ENCODE results near the gene OXCT1.
A peak's percentile ranks its signal among the peaks of the same experiment; 100 is the strongest.
"Not testable (repeated sequence)": the region's sequence is repeated elsewhere in the genome, so short reads cannot be mapped to it uniquely, and the experiment has no call there.

The OXCT1 gene

DNA sequence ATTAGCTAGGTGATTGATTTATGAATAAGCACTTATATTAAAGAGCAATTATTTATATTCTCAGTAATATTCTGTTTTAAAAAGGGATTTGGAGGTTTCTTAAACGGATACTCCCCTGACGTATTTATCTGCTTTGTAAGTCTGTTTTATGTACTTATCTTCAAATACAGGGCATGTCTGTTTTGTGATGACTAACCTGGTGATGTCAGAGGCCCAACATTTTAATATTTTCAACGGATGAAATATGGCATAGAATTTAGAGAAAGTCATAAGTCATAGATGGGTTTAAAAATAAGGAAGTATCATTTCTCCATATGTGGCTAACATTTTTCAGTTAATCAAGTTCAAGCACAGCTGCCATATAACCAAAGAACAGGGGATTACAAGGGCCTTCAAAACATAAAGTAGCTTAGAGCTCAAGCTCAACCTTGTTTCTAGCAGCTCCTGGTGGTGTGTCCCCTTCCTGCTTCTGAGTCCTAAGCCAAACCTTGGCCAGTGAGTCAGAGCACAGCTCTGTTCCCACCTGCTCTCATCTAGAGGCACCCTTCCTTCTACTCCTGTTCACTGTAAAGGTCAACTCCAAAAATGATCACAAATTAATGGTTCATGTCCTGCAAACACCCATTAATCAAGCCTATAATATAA lies 131.4 kb downstream of the OXCT1 start:
- no peaks in the 10 kb centered on the region for H3K79me1 ChIP-seq (ENCODE audit: low read length)
- no peak overlapping the region for H2BK5ac ChIP-seq (ENCODE audit: low read depth, low read length, poor library complexity)
- H2AK5ac ChIP-seq (ENCODE audit: low read length) = no peak overlapping the region
- no peaks in the 10 kb centered on the region for H3K4me1 ChIP-seq (ENCODE audit: control insufficient read depth in 1 of 2, insufficient read depth in 2 of 2, low read length in 2 of 2)
- H3K9ac ChIP-seq (ENCODE audit: low read length) = no peak overlapping the region
- no peak overlapping the region for H3K14ac ChIP-seq (ENCODE audit: low read length)
- H4K12ac ChIP-seq (ENCODE audit: low read depth, low read length) = no peak overlapping the region
- WGBS (ENCODE audit: extremely low coverage, insufficient coverage, insufficient read length) = no CpG with 5 or more reads among the region's 3 CpGs
- H2BK12ac ChIP-seq (ENCODE audit: low read length) = no peak overlapping the region
- H3K79me2 ChIP-seq (ENCODE audit: control insufficient read depth, insufficient read depth, low read length, poor library complexity) = no peaks in the 10 kb centered on the region
- DNase-seq = no peak
- no peaks in the 10 kb centered on the region for H3K9me3 ChIP-seq (ENCODE audit: insufficient read depth, low read depth, low read length)
- no peak overlapping the region for H3K4me2 ChIP-seq (ENCODE audit: low read length)
- no peak overlapping the region for H3K23ac ChIP-seq (ENCODE audit: low read length)
- no peak overlapping the region for H2AFZ ChIP-seq (ENCODE audit: insufficient read depth, low read length, poor library complexity)
- no peak overlapping the region for H3K4me3 ChIP-seq (ENCODE audit: low read depth, low read length)
- no peak overlapping the region for H2BK120ac ChIP-seq (ENCODE audit: insufficient read depth, low read length, poor library complexity)
- no peak overlapping the region for H3K4ac ChIP-seq (ENCODE audit: low read depth, low read length)
- no peaks in the 10 kb centered on the region for H3K27me3 ChIP-seq (ENCODE audit: insufficient read depth, low read length)
- no peak overlapping the region for H3K27ac ChIP-seq (ENCODE audit: low read depth, low read length)
- H3K18ac ChIP-seq (ENCODE audit: low read length) = no peak overlapping the region
- H3K36me3 ChIP-seq (ENCODE audit: control insufficient read depth in 1 of 2, insufficient read depth in 2 of 2, low read length in 2 of 2) = no peaks in the 10 kb centered on the region
- no peak overlapping the region for H4K8ac ChIP-seq (ENCODE audit: low read depth, low read length)
- H4K91ac ChIP-seq (ENCODE audit: low read depth, low read length) = no peak overlapping the region

GRCh38 chr5:41736641-41737040 lies 133.6 kb downstream of the OXCT1 start:
- H2BK12ac ChIP-seq (ENCODE audit: low read length) = no peak overlapping the region
- H3K79me1 ChIP-seq (ENCODE audit: low read length) = no peaks in the 10 kb centered on the region
- H3K18ac ChIP-seq (ENCODE audit: low read length) = no peak overlapping the region

GRCh38 chr5:41735213-41735612 lies 135.0 kb downstream of the OXCT1 start:
- Histone ChIP-seq H4K91ac (ENCODE audit: low read depth, low read length) (no peak overlapping the region), H2BK5ac (ENCODE audit: low read depth, low read length, poor library complexity) (no peak overlapping the region), H3K9ac (ENCODE audit: low read length) (no peak overlapping the region), H2AK5ac (ENCODE audit: low read length) (no peak overlapping the region), H3K36me3 (ENCODE audit: control insufficient read depth in 1 of 2, insufficient read depth in 2 of 2, low read length in 2 of 2) (no peaks in the 10 kb centered on the region), H2BK120ac (ENCODE audit: insufficient read depth, low read length, poor library complexity) (no peak overlapping the region), H2AFZ (ENCODE audit: insufficient read depth, low read length, poor library complexity) (no peak overlapping the region), H3K23ac (ENCODE audit: low read length) (no peak overlapping the region), H3K27ac (ENCODE audit: low read depth, low read length) (no peak overlapping the region), H3K18ac (ENCODE audit: low read length) (no peak overlapping the region), H3K4me3 (ENCODE audit: low read depth, low read length) (no peak overlapping the region), H3K9me3 (ENCODE audit: insufficient read depth, low read depth, low read length) (no peaks in the 10 kb centered on the region), H3K14ac (ENCODE audit: low read length) (no peak overlapping the region), H3K27me3 (ENCODE audit: insufficient read depth, low read length) (no peaks in the 10 kb centered on the region), H3K4ac (ENCODE audit: low read depth, low read length) (no peak overlapping the region), H3K79me1 (ENCODE audit: low read length) (no peaks in the 10 kb centered on the region), H2BK12ac (ENCODE audit: low read length) (no peak overlapping the region), H3K4me1 (ENCODE audit: control insufficient read depth in 1 of 2, insufficient read depth in 2 of 2, low read length in 2 of 2) (no peaks in the 10 kb centered on the region), H4K8ac (ENCODE audit: low read depth, low read length) (no peak overlapping the region), H4K12ac (ENCODE audit: low read depth, low read length) (no peak overlapping the region), H3K4me2 (ENCODE audit: low read length) (no peak overlapping the region), H3K79me2 (ENCODE audit: control insufficient read depth, insufficient read depth, low read length, poor library complexity) (no peaks in the 10 kb centered on the region)
- no peak for DNase-seq

More at GRCh38 chr5:41736641-41737040, 133.6 kb downstream of the OXCT1 start:
- no peak overlapping the region for H2BK120ac ChIP-seq (ENCODE audit: insufficient read depth, low read length, poor library complexity)
- no peak overlapping the region for H4K8ac ChIP-seq (ENCODE audit: low read depth, low read length)
- H3K23ac ChIP-seq (ENCODE audit: low read length) = no peak overlapping the region
- no peaks in the 10 kb centered on the region for H3K79me2 ChIP-seq (ENCODE audit: control insufficient read depth, insufficient read depth, low read length, poor library complexity)
- H3K9ac ChIP-seq (ENCODE audit: low read length) = no peak overlapping the region
- H3K4me3 ChIP-seq (ENCODE audit: low read depth, low read length) = no peak overlapping the region
- no peaks in the 10 kb centered on the region for H3K27me3 ChIP-seq (ENCODE audit: insufficient read depth, low read length)
- H3K4ac ChIP-seq (ENCODE audit: low read depth, low read length) = no peak overlapping the region
- H3K36me3 ChIP-seq (ENCODE audit: control insufficient read depth in 1 of 2, insufficient read depth in 2 of 2, low read length in 2 of 2) = no peaks in the 10 kb centered on the region
- H2AK5ac ChIP-seq (ENCODE audit: low read length) = no peak overlapping the region
- no peak overlapping the region for H2AFZ ChIP-seq (ENCODE audit: insufficient read depth, low read length, poor library complexity)
- H4K12ac ChIP-seq (ENCODE audit: low read depth, low read length) = no peak overlapping the region
- no peak overlapping the region for H3K4me2 ChIP-seq (ENCODE audit: low read length)
- H3K9me3 ChIP-seq (ENCODE audit: insufficient read depth, low read depth, low read length) = no peaks in the 10 kb centered on the region
- DNase-seq = peak in 1 of 2 donors; percentile 53
- H3K4me1 ChIP-seq (ENCODE audit: control insufficient read depth in 1 of 2, insufficient read depth in 2 of 2, low read length in 2 of 2) = no peaks in the 10 kb centered on the region
- H2BK5ac ChIP-seq (ENCODE audit: low read depth, low read length, poor library complexity) = no peak overlapping the region
- H4K91ac ChIP-seq (ENCODE audit: low read depth, low read length) = no peak overlapping the region
- H3K14ac ChIP-seq (ENCODE audit: low read length) = no peak overlapping the region
- H3K27ac ChIP-seq (ENCODE audit: low read depth, low read length) = no peak overlapping the region

- not testable (repeated sequence) for DNase-seq; H3K18ac ChIP-seq (ENCODE audit: low read length); H2BK120ac ChIP-seq (ENCODE audit: insufficient read depth, low read length, poor library complexity); H4K8ac ChIP-seq (ENCODE audit: low read depth, low read length); H3K14ac ChIP-seq (ENCODE audit: low read length); H3K23ac ChIP-seq (ENCODE audit: low read length); H3K4me3 ChIP-seq (ENCODE audit: low read depth, low read length); H3K36me3 ChIP-seq (ENCODE audit: control insufficient read depth in 1 of 2, insufficient read depth in 2 of 2, low read length in 2 of 2); H3K9ac ChIP-seq (ENCODE audit: low read length); H2BK5ac ChIP-seq (ENCODE audit: low read depth, low read length, poor library complexity); H3K79me2 ChIP-seq (ENCODE audit: control insufficient read depth, insufficient read depth, low read length, poor library complexity); H4K12ac ChIP-seq (ENCODE audit: low read depth, low read length); H2BK12ac ChIP-seq (ENCODE audit: low read length); H2AFZ ChIP-seq (ENCODE audit: insufficient read depth, low read length, poor library complexity); H3K27me3 ChIP-seq (ENCODE audit: insufficient read depth, low read length); H3K4ac ChIP-seq (ENCODE audit: low read depth, low read length); H3K79me1 ChIP-seq (ENCODE audit: low read length); H4K91ac ChIP-seq (ENCODE audit: low read depth, low read length); H3K9me3 ChIP-seq (ENCODE audit: insufficient read depth, low read depth, low read length); H2AK5ac ChIP-seq (ENCODE audit: low read length); H3K4me1 ChIP-seq (ENCODE audit: control insufficient read depth in 1 of 2, insufficient read depth in 2 of 2, low read length in 2 of 2); H3K27ac ChIP-seq (ENCODE audit: low read depth, low read length); H3K4me2 ChIP-seq (ENCODE audit: low read length)
- no CpG with 5 or more reads among the region's 5 CpGs for WGBS (ENCODE audit: extremely low coverage, insufficient coverage, insufficient read length)
Measured at GRCh38 chr5:41729381-41729780, 140.8 kb downstream of the OXCT1 start.
